GM18907 (cell line): ENCODE measurements around the gene PPP2R3B.
"Not testable (repeated sequence)": the region's sequence is repeated elsewhere in the genome, so short reads cannot be mapped to it uniquely, and the experiment has no call there.

ENCODE experiments used
- ATAC-seq: cut with Tn5 transposase; IDR thresholded peaks from one replicate; pipeline ENCODE4 v1.9.1; 2021; ENCODE audit warnings: mild to moderate bottlenecking, moderate library complexity; ENCODE audit not compliant: unreplicated experiment

PPP2R3B gene

GRCh38 chrX:324664-325063 is 62.0 kb downstream of the PPP2R3B start:
- ATAC-seq: not testable (repeated sequence)

- no peak for ATAC-seq
These were observed 62.7 kb downstream of the PPP2R3B start for GRCh38 chrX:323721-324628.

GRCh38 chrX:320126-320783 is 66.5 kb downstream of the PPP2R3B start:
- ATAC-seq: no peak

- no peak for ATAC-seq
These were observed 67.1 kb downstream of the PPP2R3B start for GRCh38 chrX:319579-320125.

GRCh38 chrX:318739-319578 is 67.7 kb downstream of the PPP2R3B start, which contains the start of gene GTPBP6:
Gene GTPBP6 (minus strand): TSS chrX:318796. CDS start chrX:318787, 9 bp downstream.
- ATAC-seq: peak; percentile 88

- ATAC-seq: peak; percentile 67
These were observed 68.5 kb downstream of the PPP2R3B start for GRCh38 chrX:318068-318738.

GRCh38 chrX:317424-318067 is 69.2 kb downstream of the PPP2R3B start:
- ATAC-seq: no peak

- ATAC-seq: no peak
These were observed 70.1 kb downstream of the PPP2R3B start for GRCh38 chrX:316351-317325.

- ATAC-seq: no peak
These were observed 71.7 kb downstream of the PPP2R3B start for GRCh38 chrX:314781-315595.

- ATAC-seq: no peak
These were observed 72.7 kb downstream of the PPP2R3B start for GRCh38 chrX:314049-314448.

- no peak for ATAC-seq
These were observed 73.2 kb downstream of the PPP2R3B start for GRCh38 chrX:313546-313945.

- ATAC-seq: no peak
These were observed 73.9 kb downstream of the PPP2R3B start for GRCh38 chrX:312621-313331.

GRCh38 chrX:311156-312129 is 75.3 kb downstream of the PPP2R3B start:
- no peak for ATAC-seq

- ATAC-seq: no peak
These were observed 76.0 kb downstream of the PPP2R3B start for GRCh38 chrX:310621-311155.

- no peak for ATAC-seq
These were observed 77.7 kb downstream of the PPP2R3B start for GRCh38 chrX:308821-309520.
